Measurements from ENCODE around the gene DCST2. TPM values are rescaled to one million over a fixed set of nuclear protein-coding genes. Genes with fewer than 3 reads are reported as not detected.

The DCST2 gene
- total and polyA plus RNA-seq, 9 of the 15 experiments (the other 6 are each of a cell fraction or from before 2014, with no cell fraction given) = 0.09 to 0.49 (median 0.11) TPM; not detected in 3

DNA sequence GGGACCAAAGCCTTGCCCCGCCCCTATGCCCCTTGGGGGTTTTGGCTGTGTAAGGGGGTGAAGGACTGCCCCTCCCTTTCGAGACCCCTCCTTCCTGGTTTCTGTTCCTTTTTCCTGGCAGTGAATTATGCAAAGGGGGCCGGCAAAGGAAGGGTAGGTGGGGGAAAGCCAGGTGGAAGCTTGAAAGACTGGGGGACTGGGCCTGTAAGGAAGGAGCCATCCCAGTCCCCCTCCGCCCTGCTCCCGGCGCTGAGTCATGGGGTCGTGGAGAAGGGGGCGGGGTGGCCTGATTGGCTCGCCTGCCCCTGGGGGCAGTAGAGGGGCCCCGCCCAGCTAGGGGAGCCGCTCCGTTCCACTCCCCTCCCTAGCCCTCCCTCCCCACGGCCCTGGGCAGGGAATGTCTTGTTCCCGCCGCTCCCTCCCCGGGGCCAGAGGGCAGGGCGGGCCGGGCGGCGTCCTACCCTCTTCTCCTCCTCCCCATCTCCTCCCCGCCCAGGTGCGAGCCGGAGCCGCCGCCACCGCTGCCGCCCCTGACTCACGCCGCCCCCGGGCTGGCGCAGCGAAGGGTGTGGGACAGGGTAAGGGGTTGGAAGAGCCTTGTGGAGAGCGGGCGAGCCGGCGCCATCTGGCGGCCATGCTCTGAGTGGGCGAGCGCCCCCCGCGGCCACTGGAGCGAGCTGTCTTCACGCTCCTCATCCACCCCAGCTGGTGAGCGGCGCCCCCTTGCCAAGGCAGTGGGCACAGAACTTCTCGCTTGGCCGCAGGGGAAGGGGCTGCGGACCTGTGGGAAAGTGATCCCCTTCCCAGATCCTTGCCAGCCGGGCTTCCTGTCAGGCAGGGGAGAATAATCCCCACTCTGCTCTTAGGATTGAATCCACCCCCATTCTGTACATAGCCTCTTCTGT is 16.3 kb downstream of the DCST2 start (continued):
- TF ChIP-seq, protein P1, sequence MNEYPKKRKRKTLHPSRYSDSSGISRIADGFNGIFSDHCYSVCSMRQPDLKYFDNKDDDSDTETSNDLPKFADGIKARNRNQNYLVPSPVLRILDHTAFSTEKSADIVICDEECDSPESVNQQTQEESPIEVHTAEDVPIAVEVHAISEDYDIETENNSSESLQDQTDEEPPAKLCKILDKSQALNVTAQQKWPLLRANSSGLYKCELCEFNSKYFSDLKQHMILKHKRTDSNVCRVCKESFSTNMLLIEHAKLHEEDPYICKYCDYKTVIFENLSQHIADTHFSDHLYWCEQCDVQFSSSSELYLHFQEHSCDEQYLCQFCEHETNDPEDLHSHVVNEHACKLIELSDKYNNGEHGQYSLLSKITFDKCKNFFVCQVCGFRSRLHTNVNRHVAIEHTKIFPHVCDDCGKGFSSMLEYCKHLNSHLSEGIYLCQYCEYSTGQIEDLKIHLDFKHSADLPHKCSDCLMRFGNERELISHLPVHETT (CRISPR knock-in tag; conservative IDR thresholded peaks at IDR 0.05 in 1 of 2, IDR thresholded peaks at IDR 0.05 in 1 of 2) = 0 out of 4 replicates have a peak, but pooled peaks of 1 of the 2 experiments have one; percentile 54
- TF ChIP-seq EWSR1 (IDR thresholded peaks at IDR 0.05; ENCODE audit: borderline replicate concordance, low read depth, partially characterized antibody) (no peak), SRF (CRISPR knock-in tag; IDR thresholded peaks at IDR 0.05) (peak in 1 of 2 experiments; percentile 82; a peak in 2 of 4 replicates), ZNF584 (CRISPR knock-in tag; IDR thresholded peaks at IDR 0.05; ENCODE audit: low read depth) (0 out of 2 replicates have a peak, but pooled peaks have one; percentile 35), HMGN3 (IDR thresholded peaks at IDR 0.05; ENCODE audit: borderline replicate concordance, extremely low read depth, insufficient read length, low read depth, low read length) (peak; percentile 97), HNRNPUL1 (IDR thresholded peaks at IDR 0.05; ENCODE audit: low read length) (no peak), RFX7 (CRISPR knock-in tag; IDR thresholded peaks at IDR 0.05) (no peak), ZSCAN29 (IDR thresholded peaks at IDR 0.05) (no peak)
- TF ChIP-seq, protein P2, sequence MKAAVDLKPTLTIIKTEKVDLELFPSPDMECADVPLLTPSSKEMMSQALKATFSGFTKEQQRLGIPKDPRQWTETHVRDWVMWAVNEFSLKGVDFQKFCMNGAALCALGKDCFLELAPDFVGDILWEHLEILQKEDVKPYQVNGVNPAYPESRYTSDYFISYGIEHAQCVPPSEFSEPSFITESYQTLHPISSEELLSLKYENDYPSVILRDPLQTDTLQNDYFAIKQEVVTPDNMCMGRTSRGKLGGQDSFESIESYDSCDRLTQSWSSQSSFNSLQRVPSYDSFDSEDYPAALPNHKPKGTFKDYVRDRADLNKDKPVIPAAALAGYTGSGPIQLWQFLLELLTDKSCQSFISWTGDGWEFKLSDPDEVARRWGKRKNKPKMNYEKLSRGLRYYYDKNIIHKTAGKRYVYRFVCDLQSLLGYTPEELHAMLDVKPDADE (conservative IDR thresholded peaks at IDR 0.05; ENCODE audit: control insufficient read depth, low read depth, low read length) = peak; percentile 25; the same call in 1 of the 2 replicates
- TF ChIP-seq, protein P3, sequence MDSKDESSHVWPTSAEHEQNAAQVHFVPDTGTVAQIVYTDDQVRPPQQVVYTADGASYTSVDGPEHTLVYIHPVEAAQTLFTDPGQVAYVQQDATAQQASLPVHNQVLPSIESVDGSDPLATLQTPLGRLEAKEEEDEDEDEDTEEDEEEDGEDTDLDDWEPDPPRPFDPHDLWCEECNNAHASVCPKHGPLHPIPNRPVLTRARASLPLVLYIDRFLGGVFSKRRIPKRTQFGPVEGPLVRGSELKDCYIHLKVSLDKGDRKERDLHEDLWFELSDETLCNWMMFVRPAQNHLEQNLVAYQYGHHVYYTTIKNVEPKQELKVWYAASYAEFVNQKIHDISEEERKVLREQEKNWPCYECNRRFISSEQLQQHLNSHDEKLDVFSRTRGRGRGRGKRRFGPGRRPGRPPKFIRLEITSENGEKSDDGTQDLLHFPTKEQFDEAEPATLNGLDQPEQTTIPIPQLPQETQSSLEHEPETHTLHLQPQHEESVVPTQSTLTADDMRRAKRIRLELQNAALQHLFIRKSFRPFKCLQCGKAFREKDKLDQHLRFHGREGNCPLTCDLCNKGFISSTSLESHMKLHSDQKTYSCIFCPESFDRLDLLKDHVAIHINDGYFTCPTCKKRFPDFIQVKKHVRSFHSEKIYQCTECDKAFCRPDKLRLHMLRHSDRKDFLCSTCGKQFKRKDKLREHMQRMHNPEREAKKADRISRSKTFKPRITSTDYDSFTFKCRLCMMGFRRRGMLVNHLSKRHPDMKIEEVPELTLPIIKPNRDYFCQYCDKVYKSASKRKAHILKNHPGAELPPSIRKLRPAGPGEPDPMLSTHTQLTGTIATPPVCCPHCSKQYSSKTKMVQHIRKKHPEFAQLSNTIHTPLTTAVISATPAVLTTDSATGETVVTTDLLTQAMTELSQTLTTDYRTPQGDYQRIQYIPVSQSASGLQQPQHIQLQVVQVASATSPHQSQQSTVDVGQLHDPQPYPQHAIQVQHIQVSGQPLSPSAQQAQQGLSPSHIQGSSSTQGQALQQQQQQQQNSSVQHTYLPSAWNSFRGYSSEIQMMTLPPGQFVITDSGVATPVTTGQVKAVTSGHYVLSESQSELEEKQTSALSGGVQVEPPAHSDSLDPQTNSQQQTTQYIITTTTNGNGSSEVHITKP (IDR thresholded peaks at IDR 0.05; ENCODE audit: partially characterized antibody) = peak; percentile 83
- TF ChIP-seq, protein P4, sequence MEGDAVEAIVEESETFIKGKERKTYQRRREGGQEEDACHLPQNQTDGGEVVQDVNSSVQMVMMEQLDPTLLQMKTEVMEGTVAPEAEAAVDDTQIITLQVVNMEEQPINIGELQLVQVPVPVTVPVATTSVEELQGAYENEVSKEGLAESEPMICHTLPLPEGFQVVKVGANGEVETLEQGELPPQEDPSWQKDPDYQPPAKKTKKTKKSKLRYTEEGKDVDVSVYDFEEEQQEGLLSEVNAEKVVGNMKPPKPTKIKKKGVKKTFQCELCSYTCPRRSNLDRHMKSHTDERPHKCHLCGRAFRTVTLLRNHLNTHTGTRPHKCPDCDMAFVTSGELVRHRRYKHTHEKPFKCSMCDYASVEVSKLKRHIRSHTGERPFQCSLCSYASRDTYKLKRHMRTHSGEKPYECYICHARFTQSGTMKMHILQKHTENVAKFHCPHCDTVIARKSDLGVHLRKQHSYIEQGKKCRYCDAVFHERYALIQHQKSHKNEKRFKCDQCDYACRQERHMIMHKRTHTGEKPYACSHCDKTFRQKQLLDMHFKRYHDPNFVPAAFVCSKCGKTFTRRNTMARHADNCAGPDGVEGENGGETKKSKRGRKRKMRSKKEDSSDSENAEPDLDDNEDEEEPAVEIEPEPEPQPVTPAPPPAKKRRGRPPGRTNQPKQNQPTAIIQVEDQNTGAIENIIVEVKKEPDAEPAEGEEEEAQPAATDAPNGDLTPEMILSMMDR (IDR thresholded peaks at IDR 0.05 in 2 of 3, conservative IDR thresholded peaks at IDR 0.05 in 1 of 3; ENCODE audit: insufficient read depth in 2 of 3, low read depth in 1 of 3, low read length in 3 of 3) = peak; percentile 100
- TF ChIP-seq, protein P5, sequence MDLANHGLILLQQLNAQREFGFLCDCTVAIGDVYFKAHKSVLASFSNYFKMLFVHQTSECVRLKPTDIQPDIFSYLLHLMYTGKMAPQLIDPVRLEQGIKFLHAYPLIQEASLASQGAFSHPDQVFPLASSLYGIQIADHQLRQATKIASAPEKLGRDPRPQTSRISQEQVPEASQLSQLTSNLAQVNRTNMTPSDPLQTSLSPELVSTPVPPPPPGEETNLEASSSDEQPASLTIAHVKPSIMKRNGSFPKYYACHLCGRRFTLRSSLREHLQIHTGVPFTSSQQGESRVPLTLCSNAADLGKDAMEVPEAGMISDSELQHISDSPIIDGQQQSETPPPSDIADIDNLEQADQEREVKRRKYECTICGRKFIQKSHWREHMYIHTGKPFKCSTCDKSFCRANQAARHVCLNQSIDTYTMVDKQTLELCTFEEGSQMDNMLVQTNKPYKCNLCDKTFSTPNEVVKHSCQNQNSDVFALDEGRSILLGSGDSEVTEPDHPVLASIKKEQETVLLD (IDR thresholded peaks at IDR 0.05) = peak; percentile 63; the same call in 1 of the 2 replicates
- TF ChIP-seq, protein P6, sequence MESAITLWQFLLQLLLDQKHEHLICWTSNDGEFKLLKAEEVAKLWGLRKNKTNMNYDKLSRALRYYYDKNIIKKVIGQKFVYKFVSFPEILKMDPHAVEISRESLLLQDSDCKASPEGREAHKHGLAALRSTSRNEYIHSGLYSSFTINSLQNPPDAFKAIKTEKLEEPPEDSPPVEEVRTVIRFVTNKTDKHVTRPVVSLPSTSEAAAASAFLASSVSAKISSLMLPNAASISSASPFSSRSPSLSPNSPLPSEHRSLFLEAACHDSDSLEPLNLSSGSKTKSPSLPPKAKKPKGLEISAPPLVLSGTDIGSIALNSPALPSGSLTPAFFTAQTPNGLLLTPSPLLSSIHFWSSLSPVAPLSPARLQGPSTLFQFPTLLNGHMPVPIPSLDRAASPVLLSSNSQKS (CRISPR knock-in tag; IDR thresholded peaks at IDR 0.05) = no peak

Measured in K562 (cell line).